CD4-positive, alpha-beta T cell treated with Interleukin-2 at 100 ng/mL for 4 hours (primary cell): ENCODE results near the gene DDX24.

Source experiments
- DNase-seq: peaks from one replicate; pipeline ENCODE4 v3.0.0-alpha.2; 2020; ENCODE audit warnings: low spot score

Gene DDX24

DNA sequence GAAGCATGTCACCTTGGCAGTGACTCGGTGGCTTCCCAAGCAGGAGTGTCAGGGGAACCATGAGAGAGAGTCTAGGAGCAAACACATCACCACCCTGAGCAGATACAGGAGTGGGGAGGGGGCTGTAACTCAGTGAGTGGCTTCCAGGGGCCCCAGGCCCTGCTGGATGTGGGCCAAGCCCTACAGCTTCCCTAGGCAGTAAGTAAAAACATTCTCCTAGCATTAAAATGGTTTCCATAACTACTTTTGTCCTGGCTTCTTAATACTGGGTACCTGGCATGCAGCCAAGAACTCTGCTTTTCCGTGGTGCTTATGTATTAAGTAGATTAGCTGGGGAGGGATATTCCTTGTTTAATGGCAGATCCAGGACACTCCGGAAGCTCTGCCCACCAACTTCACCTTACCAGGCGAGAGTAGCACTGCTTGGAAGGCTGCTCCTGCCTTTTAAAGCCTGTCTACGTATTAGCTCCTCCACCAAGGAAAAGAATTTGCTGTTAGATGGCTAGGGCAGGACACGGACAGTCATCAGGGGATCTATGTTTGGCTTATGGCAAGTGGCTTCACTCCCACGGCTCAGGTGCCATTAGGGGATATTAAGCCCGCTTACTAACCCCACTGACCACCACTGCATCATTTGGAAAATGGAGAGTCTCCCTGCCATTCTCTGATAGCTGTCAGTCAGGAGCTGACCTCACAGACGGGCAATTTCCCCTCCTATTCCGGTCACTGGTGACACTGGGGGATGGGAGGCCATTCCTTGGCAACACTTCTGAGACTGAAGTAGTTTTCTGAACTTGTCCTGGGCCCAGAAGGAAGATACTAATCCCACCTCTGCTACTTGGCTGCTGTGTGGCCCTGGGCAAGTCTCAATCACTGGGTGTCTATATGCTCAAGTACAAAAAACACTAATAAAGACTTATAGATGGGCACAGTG, 32.0 kb downstream of the DDX24 start:
- no peak for DNase-seq

DNA sequence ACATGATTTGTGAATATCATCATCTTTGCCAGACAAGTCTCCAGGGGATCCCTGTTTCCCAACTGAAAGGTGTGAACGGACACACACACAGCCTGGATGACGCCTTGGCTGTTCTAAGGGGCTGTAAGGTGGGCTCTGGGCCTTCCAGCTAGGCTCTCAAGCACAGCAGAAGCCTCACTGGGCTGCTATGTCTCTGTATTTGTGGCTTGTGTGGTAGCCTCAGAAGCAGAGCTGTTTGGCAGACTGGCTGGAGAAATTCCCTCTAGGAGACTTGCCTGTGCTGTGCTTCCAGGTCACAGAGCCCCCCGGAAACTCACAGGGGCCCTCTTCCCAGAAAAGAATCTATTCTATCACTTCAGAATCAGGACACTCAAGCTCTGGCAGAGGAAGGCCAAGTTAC, 33.4 kb downstream of the DDX24 start:
- DNase-seq: no peak

DNA sequence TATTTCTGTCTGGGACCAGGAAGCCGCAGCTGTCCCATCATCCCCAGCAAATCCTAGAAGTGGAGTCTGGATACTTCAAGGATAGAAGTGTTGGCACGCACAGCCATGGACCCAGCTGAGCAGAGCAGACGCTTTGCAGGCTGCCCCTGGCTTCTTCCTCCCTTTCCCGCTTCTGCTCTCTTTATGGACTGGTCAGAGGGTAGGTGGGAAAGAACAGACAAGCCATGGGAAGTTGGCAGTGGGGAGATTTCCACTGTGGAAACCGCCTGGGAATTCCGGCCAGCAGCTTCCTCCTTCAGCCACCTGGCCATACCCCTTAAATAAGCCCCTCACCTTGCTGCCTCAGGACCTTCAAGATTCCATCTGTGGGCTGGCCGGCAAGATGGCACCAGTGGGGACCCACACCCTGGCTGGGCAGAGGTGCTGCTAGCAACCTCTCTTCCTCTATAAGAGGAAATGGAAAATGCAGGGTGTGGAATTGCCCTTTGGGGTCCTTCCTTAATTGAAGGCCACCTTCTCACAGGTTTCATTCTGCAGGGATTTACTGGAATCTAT, 34.2 kb downstream of the DDX24 start:
- no peak for DNase-seq

DNA sequence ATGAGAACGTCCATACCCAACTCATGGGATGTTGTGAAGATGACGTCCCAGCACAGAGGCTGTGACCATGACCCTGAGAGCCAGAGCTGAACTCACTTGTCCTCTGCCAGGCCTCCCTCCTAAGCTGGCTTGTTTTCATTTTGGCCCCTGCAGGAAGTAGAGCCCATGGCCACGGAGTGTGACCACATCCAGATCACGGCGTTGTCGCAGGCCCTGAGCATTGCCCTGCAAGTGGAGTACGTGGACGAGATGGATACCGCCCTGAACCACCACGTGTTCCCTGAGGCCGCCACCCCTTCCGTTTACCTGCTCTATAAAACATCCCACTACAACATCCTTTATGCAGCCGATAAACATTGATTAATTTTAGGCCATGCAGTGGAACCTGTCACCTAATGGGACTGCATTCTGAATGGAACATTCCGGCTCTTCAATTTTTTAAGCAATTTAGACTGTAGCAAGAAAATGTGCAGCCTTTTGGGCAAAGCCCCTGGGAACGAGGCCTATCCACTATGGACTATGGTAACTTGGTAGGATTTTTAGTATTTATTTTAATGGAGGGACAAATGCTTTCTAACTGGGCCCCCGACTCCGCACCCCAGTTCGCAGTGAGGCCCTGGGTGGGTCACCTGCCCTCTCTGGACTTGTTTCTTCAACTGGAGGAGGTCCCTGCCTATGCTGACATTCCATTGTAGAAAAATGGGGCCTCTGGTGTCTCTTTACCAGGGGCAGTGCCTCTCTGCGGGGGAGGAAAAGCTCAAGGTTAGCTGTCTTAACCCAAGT, 35.2 kb downstream of the DDX24 start:
- DNase-seq: no peak

DNA sequence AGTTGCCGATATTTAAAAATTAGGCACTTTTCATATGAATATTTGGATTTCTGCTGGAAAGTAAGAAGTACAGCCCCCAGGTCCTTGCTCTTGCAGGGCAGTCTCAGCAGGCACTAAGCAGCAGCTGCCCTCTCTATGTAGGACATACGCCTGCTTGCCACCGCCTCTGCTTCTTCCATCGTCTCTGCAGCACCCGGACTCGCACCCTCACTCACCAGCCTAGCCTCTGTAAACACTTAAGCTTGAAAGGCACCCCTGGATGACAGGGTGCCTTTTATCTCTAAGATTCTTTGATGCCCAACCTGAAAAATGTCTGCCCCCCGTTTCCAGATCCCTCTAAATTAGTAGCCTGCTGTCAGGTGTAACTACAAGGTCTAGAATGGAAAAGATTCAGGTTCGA, 35.9 kb downstream of the DDX24 start:
- no peak for DNase-seq

DNA sequence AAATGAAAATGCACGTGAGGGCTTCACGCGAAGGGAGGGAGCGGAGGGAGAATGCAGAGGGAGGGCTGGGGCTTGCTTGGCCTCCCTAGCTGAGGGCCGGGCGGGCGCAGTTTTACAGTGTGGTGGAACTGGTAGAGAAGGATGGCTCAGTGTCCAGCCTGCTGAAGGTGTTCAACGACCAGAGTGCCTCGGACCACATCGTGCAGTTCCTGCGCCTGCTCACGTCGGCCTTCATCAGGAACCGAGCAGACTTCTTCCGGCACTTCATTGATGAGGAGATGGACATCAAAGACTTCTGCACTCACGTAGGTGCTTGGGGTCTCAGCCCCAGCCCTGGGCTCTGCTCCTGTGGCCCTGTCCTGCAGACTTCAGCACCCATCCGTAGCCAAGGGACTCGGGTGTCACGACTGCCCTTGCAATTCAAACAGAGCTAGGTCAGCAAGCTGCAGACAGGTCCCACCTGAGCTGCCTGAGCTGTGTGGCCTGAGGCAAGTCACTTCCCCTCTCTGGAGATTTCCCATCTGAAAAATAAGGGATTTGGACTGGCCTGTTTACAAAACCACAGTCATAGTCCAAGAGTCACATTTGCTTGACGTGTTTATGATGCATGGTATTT, 36.4 kb downstream of the DDX24 start:
- DNase-seq: no peak

DNA sequence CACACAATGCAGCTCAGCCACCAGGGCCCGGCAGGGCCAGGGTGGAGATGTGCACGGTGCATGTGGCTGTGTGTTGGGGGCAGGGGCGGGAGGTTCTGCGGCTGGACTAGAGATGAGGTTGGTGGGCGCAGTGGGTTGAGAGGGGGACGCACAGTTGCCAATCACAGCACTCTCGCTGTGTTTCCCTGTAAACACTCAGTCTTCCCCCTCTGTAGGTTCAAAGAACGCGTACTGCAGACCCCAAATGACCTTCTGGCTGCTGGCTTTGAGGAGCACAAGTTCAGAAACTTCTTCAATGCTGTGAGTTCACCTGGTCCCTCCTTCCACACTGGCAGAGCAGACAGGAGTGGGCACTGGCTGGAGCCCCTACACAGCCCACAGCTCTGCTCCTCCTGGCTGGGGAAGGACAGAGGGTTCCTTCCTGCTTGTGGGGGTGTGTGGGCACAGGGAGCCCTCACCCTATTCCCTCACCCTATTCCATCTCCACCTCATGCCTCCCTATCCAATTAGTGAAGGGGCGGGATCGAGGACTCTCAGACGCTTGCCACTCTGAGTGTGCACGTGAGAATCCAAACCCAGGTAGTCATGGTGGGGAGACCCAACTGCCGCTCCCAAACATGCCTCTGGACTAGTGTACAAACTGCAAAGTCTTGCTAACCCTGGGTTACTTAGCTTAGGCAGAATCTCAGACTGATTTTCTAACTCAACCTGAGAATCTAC, 37.1 kb downstream of the DDX24 start:
- no peak for DNase-seq

DNA sequence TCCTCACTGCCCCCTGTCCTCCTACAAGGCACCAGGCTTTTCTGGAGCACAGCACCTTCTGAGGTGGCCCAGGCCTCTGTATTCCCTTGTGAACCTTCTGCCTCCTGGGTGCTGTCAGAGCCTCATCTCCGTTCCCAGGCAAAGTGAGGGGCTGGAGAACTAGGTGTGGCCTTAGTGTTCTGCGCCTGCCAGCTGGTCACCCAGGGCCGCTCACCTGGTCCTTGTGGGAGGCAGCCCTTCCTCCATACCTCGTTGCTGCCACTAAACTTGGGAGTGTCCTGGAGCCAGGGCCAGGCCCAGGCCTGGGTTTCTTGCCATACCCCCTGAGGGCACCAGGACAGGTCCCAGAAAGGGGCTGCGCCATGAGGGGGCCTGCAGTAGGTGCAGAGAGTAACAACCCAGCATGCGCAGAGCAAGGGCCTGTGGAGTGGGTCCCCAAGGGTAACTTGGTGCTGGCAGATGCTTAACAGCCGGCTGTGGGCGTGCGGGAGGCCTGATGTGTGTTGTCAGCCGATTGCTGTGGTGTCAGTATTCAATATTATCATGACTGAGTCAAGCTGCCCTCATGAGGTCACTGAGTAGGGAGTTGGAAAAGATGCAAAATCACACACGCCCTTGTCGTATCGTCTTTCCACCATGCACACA, 37.8 kb downstream of the DDX24 start:
- DNase-seq: no peak

DNA sequence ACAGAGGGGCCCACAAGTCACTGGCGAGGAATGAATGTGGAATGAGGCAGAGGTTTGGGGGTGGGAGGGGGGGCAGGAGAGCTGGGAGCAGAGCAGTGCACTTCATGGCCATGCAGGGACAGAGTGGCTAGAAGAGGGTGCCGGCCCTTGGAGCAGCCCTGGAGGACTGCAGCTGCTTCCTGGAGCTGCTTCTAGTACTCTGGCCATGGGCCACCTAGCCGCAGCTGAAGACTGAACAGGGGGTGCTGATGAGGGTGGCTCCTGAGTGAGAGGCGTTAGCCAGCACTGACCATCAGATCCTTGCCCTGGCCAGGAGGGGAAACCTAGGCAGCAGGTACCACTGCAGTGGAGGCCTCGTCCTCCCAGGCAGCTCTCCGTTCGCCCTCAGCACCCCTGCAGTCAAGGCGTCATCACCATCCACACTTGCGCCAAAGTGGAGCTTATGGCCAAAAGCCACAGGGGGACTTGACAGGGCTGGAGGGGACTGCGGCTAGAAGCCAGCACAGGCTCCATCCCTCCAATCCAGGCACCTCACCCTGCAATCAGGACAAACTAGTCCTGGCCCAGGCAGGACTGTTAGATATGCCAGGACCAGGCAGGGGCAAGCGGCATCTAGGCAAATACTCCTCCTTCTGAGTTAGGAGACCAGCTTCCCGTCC, 38.4 kb downstream of the DDX24 start:
- DNase-seq: no peak

DNA sequence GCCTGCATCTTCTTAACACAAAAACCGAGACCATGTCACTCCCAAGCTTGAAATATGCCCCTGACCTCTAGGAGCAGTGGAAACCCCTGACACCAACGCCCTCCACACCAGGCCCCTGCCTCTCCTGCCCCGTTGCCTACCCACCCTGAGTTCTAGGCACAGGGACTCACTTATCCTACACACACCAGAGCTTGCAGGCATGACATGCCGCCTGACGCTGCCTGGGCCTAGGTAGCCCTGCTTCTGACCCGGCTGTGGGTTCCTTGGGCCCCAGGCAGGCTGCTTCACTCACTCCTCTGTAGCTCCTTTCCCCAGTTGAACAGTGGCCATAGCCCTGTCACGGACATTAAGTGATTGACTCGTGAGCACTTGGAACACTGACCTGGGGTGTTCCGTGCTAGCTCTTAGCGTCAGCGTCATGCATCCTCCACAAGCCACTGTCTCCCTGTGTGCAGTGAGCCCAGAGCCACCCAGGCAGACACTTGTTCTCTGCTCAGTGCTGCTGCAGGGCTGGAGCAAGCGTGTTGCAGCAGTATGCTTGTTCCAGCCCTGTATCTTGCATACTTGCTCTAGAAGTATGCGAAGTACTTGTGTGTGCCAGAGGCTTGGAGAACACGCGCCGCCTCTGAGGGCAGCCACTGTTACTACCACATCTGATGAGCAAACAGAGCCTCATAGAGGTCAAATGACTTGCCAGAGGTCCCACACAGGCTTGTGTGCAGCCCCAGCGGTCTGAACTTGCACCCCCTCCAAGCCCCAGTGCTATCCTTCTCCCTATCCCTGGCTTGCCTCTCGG, 39.3 kb downstream of the DDX24 start:
- no peak for DNase-seq

DNA sequence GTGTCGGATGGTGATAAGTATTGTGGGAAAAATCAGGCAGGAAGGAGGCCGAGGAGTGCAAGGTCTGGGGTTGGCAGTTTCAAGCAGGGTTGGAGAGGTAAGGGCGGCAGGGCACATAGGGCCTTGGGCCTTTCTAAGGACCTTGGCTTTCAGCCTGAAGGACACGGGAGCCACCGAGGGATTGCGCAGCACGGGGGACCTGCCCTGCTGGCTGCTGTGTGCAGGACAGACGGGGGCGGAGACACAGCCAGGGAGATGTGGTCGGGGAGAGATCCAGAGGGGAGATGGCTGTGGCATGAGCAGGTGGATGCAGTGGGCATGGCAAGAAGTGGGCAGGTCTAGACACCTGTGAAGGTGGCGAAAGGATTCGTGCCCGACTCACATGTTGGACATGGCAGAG, 40.2 kb downstream of the DDX24 start:
- no peak for DNase-seq

DNA sequence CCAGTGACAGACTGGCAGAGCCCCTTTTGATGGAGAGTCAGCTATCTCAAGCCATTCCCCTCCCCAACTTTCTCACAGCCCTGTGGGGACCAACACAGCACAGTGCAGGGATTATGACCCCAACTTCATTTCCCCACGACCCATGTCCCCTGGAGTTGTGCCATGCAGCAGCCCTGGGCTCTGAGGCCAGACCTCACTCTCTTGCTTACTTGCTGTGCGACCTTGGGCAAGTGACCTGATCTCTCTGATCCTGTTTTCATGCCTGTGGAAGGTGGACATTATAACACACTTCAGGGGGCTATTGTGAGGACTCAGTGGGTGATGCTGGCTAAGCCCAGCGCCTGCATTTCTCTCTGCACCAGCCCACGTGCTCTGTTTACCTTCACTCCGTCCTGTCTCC, 40.8 kb downstream of the DDX24 start:
- DNase-seq: no peak

DNA sequence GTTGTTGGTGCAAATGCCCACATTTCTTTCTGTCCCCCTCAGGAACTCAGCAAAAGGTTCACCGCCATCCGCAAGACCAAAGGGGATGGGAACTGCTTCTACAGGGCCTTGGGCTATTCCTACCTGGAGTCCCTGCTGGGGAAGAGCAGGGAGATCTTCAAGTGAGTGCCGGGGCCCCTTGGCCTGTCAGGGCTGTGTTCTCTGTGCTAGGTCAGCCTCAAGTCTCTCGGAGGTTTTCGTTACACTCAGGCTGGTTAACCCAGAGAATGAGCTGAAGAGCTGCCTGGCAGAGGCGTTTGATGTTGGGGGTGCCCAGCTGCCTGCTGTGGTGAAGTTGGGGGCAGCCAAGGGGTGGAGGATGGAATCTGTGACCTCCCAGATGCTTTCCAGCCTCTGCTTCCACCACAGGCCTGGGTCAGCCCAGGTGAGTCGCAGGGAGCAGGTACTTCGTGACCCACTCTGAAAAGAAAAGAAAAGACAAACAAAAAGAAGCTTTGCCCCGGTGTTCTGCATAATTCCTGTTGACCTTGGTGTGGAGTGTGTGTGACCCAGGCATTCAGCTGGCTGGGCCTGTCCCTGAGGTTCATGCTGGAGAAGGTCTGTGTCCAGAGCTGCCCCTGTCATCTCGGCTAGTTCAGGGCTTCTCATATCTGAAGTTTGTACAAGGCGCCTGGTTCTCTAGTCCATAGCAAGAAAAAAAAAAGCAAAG, 41.9 kb downstream of the DDX24 start:
- no peak for DNase-seq

DNA sequence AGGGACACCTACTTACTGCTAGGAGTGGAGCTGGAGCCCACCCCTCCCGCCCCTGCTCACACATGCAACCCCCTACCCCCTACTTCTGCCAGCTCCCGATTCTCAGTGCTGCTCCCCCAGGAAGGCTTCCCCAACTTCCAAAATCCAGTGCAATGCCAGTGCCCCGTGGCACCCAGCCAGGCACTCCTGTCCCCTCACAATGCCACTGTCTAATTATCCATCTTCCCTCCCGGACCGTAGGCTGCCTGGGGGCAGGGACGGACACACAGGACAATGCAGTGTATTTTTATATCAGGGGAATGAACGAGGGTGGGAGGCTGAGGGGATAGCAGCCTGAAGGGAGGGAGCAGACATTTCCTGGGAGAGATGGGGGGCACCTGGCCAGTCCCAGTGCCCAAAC, 42.5 kb downstream of the DDX24 start:
- DNase-seq: no peak

DNA sequence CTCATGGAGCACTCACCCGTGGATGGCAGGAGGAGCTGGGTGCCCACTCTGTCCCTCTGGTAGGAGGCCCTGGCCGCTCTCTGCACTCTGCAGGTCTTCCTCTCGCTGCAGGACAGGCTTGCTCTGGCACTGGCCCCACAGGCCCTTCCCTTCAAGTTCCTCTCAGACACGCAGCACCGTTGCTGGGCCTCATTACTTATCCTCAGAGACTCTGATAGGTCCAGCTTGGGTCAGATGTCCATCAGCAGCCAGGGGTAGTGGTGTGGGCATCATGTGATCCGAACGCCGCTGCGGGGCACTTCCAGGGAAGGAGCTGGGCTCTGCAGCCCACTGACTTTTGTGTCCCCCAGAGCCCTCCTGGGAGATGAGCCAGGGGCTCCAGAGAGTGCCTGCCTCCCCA, 43.0 kb downstream of the DDX24 start:
- no peak for DNase-seq

DNA sequence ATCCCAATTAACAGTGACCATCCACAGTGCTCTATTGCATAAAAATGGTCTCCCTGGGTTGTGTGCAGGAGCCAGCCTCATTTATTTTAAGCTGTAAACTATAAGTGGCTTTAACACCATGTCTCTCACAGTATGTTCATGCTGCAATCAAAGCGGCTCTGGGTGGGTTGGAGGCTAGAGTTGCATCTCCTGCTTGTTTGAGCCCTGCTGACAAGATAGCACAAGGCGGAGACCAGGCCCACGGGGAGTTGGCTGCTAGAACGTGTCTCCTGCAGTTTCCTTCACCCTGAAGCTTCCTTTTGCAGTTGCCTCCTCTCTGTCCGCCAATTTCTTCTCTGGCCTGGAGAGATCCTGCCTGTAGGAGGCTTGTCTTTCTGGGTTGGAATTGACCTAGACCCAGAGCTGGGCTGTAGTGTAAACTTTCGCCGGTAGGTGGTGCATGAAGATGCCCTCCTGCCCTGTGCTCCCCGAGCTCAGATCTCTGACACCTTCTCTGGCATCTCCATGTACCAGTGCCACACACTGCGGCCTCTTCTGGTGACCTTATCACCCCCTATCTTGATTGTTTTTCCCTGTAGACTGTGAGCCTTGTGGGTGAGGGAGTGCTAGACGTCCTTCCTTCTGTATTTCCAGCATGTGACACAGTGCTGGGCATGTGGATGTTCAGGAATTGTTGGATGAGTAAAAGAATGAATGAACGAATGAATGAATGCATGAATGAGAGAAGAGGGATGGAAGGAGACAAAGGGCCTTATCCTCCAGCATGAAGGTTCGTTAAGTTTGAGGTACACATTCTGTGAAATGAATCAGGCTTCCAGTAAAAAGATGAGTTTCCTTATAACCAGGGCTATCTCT, 44.5 kb downstream of the DDX24 start:
- peak; percentile 78 for DNase-seq

DNA sequence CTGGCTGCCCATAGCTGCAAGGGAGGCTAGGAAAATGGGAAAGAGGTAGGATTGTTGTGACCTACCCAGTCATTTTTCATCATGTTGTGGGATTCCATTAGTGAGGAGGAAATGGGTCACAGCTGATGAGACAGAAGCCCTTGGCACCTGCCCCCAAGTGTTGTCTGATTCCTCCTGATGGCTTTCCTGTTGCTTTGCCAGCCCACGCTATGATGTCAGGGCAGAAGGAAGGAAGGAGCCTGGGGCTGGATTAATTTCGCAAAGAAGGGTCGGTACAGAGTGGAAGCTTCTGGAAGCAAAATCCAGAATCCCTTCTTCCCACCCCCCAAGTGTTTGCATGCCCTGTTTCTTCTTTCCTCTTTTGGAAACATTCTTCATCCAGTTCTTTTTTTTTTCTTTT, 46.1 kb downstream of the DDX24 start:
- DNase-seq: no peak

DNA sequence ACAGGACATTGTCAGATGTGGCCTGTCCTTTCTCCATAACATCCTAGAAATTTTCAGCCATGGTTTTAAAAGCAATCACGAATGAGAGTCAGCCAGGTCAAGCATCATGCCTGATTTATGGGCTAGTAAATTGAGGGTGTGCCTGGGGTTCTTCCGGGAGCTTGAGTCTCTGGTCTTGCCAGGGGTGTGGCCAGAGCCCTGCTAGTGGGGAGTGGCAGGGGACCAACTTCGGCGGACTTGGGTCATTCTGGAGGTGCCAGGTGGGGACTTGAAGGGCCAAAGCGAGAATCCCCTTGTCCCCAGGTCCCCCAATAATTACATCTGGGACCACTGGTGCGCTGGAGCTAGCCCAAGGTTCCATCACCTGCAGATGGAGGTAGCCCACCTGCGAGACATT, 49.1 kb downstream of the DDX24 start:
- no peak for DNase-seq
